Testis (tissue), 3 donors: ENCODE results near the gene ADAM23. TPM values are rescaled to one million over a fixed set of nuclear protein-coding genes. Genes with fewer than 3 reads are reported as not detected.

ENCODE experiments used
- DNase-seq: peaks from one replicate; pipeline ENCODE4 v3.0.0-alpha.2; 2019
- H3K27ac ChIP-seq, 2 donors: fragments of 200-600 bp; sonication (generic); one replicate each; pipeline ENCODE4 v1.5.1; 2019
- H3K27me3 ChIP-seq: fragments of 200-600 bp; sonication (generic); one replicate; pipeline ENCODE4 v1.5.1; 2019
- H3K36me3 ChIP-seq: fragments of 200-600 bp; sonication (generic); one replicate; pipeline ENCODE4 v1.5.1; 2017; ENCODE audit warnings: low read depth; ENCODE audit errors: missing control alignments
- H3K4me1 ChIP-seq: fragments of 200-600 bp; sonication (generic); one replicate; pipeline ENCODE4 v1.5.1; 2019
- H3K4me3 ChIP-seq, 2 donors: fragments of 200-600 bp; sonication (generic); one replicate each; pipeline ENCODE4 v1.5.1; 2017 to 2019
- H3K9me3 ChIP-seq: fragments of 200-600 bp; sonication (generic); one replicate; pipeline ENCODE4 v1.5.1; 2017
- POLR2A ChIP-seq: fragments of 450-650 bp; IDR thresholded peaks from one replicate; pipeline ENCODE4 v1.6.1; 2017; ENCODE audit warnings: antibody characterized with exemption, mild to moderate bottlenecking, moderate library complexity
- WGBS, 2 donors: methylation state at CpG; one replicate each; pipeline ENCODE4 v1.1.5; 2018; 5-methylcytosine and 5-hydroxymethylcytosine counted together
- intact Hi-C: fragments of 100-400 bp; cut with DNase I; formaldehyde crosslinking; loops from one replicate; pipeline ENCODE4 v1.15.1; 2023; ENCODE audit warnings: low total_unique reads
- polyA plus RNA-seq: library from polyadenylated mRNA; stranded (reverse); fragments of 350-450 nt; fragmentation: Illumina TruSeq; extraction: RNeasy Lipid Tissue Mini Kit (QIAGEN cat#74804); gene quantifications from one replicate; pipeline ENCODE4 v1.2.3, GENCODE V29; 2014; ENCODE audit warnings: low read depth, low replicate concordance; ENCODE audit not compliant: insufficient read depth
- total RNA-seq, 2 donors: library from RNA; depleted of rRNA; stranded (reverse); fragments of >200 nt; gene quantifications; one replicate each; pipeline ENCODE4 v1.2.3, GENCODE V29; 2016
- TF ChIP-seq, protein P1 (sequence below), 3 experiments: fragments of 450-650 bp in 2 of 3; fragments of 200-600 bp in 1 of 3; sonication (generic) in 1 of 3; IDR thresholded peaks; one replicate each; pipeline ENCODE4 v1.5.1; 2016 to 2019; ENCODE audit warnings: antibody characterized with exemption in 3 of 3, mild to moderate bottlenecking in 2 of 3, moderate library complexity in 1 of 3

ADAM23 gene
- total and polyA plus RNA-seq, 3 donors from 2014 or later = 14.5 to 24.2 (median 19.5) TPM

DNA sequence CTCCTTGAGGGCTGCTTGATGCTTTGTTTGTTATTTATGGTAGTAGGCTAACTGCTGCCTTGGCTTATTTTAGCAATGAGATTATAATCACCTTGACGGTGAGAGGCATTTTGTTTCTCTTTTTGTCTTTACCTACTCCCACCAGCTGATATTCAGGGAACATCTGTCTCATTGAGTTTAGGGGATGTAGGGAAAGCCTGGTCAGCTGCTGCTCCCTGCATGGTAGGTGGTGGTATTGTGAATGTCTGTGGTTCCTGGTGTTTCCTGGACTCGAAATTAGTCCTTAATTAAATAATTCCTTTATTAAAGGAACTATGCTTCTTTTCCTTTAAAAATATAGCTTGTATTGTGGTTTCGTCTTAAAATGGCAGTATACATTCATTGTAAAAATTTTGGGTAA lies 77.8 kb downstream of the ADAM23 start:
- WGBS, 2 donors = 64 to 67% methylated on average over 3 of the region's 3 CpGs
- TF ChIP-seq, protein P1, sequence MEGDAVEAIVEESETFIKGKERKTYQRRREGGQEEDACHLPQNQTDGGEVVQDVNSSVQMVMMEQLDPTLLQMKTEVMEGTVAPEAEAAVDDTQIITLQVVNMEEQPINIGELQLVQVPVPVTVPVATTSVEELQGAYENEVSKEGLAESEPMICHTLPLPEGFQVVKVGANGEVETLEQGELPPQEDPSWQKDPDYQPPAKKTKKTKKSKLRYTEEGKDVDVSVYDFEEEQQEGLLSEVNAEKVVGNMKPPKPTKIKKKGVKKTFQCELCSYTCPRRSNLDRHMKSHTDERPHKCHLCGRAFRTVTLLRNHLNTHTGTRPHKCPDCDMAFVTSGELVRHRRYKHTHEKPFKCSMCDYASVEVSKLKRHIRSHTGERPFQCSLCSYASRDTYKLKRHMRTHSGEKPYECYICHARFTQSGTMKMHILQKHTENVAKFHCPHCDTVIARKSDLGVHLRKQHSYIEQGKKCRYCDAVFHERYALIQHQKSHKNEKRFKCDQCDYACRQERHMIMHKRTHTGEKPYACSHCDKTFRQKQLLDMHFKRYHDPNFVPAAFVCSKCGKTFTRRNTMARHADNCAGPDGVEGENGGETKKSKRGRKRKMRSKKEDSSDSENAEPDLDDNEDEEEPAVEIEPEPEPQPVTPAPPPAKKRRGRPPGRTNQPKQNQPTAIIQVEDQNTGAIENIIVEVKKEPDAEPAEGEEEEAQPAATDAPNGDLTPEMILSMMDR (IDR thresholded peaks at IDR 0.05) = no peak
- TF ChIP-seq POLR2A = no peak
- no peak for DNase-seq

DNA sequence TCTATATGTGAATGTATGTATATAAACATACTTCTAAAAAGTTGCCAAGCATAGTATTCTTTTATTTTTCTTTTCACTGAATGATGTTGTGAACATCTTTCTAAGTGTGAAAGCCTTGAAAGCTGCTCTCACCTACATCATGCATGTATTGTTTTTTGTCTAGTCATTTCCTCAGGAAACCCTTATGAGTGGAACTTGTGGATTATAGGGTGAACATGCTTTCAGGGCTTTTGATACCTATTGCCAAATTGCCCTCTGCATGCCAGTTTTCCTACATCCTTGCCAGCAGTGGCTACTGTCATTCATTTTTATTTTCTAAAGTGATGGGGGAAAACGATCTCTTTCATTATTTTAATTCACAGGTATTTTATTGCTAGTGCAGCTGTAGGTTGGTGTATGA lies 78.3 kb downstream of the ADAM23 start:
- no peak for DNase-seq
- TF ChIP-seq POLR2A = no peak
- TF ChIP-seq, protein P1 (IDR thresholded peaks at IDR 0.05) = no peak
- Histone ChIP-seq H3K27me3 (no peaks in the 10 kb centered on the region), H3K9me3 (no peaks in the 10 kb centered on the region), H3K36me3 (no peaks in the 10 kb centered on the region), H3K4me3 (no peak overlapping the region), H3K27ac (no peak overlapping the region), H3K4me1 (no peaks in the 10 kb centered on the region)
- WGBS, 2 donors = 84% methylated on average over 1 of the region's 1 CpG
- intact Hi-C loops = no loop called here

More for the DNA sequence above, 77.8 kb downstream of the ADAM23 start:
- Histone ChIP-seq H3K27me3 (no peaks in the 10 kb centered on the region), H3K4me1 (no peaks in the 10 kb centered on the region), H3K9me3 (no peaks in the 10 kb centered on the region), H3K4me3 (no peak overlapping the region), H3K27ac (peak overlapping the region in 1 of 2 donors; percentile 4), H3K36me3 (no peaks in the 10 kb centered on the region)
- intact Hi-C loops = no loop called here

DNA sequence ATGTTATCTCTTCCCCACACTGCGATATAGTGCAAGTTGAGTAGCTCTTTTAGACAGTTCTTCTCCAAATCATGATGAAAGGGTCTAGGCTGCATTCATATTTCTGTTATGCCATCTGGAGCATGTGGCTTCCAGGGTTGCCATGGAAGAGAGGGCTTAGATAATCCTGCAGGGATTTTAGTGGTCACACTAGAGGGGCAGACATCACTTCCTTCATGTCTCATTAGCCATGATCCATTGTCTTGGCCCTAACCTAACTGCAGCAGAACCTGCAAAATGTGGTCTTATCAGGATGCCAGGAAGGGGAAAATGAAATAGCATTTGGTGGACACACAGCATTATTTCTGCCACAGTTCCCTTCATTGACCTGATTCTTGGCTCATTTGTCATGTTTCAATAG lies 83.1 kb downstream of the ADAM23 start:
- H3K9me3 ChIP-seq = no peaks in the 10 kb centered on the region
- H3K27ac ChIP-seq = no peak overlapping the region
- no peaks in the 10 kb centered on the region for H3K36me3 ChIP-seq
- H3K4me3 ChIP-seq = no peak overlapping the region
- no peak for TF ChIP-seq POLR2A
- TF ChIP-seq, protein P1 (IDR thresholded peaks at IDR 0.05) = no peak
- intact Hi-C loops = no loop called here
- WGBS, 2 donors = 38 to 67% methylated on average over 1 of the region's 1 CpG
- no peak for DNase-seq
- no peaks in the 10 kb centered on the region for H3K4me1 ChIP-seq
- H3K27me3 ChIP-seq = no peaks in the 10 kb centered on the region

GRCh38 chr2:206527153-206527552 lies 83.8 kb downstream of the ADAM23 start:
- H3K36me3 ChIP-seq = no peaks in the 10 kb centered on the region
- 91 to 95% methylated on average over 2 of the region's 2 CpGs for WGBS, 2 donors
- H3K9me3 ChIP-seq = no peaks in the 10 kb centered on the region
- H3K4me1 ChIP-seq = no peaks in the 10 kb centered on the region
- no peak overlapping the region for H3K4me3 ChIP-seq
- no peak overlapping the region for H3K27ac ChIP-seq
- H3K27me3 ChIP-seq = no peaks in the 10 kb centered on the region
- DNase-seq = no peak
- intact Hi-C loops = no loop called here
- no peak for TF ChIP-seq POLR2A
- TF ChIP-seq, protein P1 (IDR thresholded peaks at IDR 0.05) = no peak

- DNase-seq = no peak
- WGBS, 2 donors = 90 to 94% methylated on average over 11 of the region's 11 CpGs
- intact Hi-C loops = no loop called here
- TF ChIP-seq, protein P1 (IDR thresholded peaks at IDR 0.05) = no peak
- Histone ChIP-seq H3K36me3 (no peaks in the 10 kb centered on the region), H3K27ac (no peak overlapping the region), H3K4me1 (no peaks in the 10 kb centered on the region), H3K9me3 (no peaks in the 10 kb centered on the region), H3K27me3 (no peaks in the 10 kb centered on the region), H3K4me3 (no peak overlapping the region)
Observed at GRCh38 chr2:206530727-206531126, 87.4 kb downstream of the ADAM23 start.
